Spleen (tissue), 11 donors: Measurements from ENCODE around the gene AP1G2. TPM values are rescaled to one million over a fixed set of nuclear protein-coding genes. Genes with fewer than 3 reads are reported as not detected.
A peak's percentile ranks its signal among the peaks of the same experiment; 100 is the strongest.

Source experiments
- DNase-seq: peaks from one replicate; pipeline ENCODE4 v3.0.0-alpha.2; 2020
- H3K27ac ChIP-seq, 8 donors: fragments of 200-600 bp; sonication (generic) in 7 of 8; 1 replicate in 4 of 8; 2 replicates in 4 of 8; pipeline versions ENCODE4 v1.5.0 to v1.8.0; 2016 to 2021; ENCODE audit warnings: inconsistent platforms in 4 of 8, mild to moderate bottlenecking in 4 of 8, moderate library complexity in 1 of 8
- H3K27me3 ChIP-seq, 7 donors: fragments of 200-600 bp; sonication (generic) in 6 of 7; replicated peaks in 1 of 7; 1 replicate in 4 of 7; 2 replicates in 3 of 7; pipeline versions ENCODE4 v1.5.0 to v1.8.0; 2016 to 2021; ENCODE audit warnings: inconsistent platforms in 3 of 7, mild to moderate bottlenecking in 1 of 7
- H3K36me3 ChIP-seq, 6 donors: fragments of 200-600 bp; sonication (generic) in 5 of 6; 1 replicate in 4 of 6; 2 replicates in 2 of 6; pipeline versions ENCODE4 v1.5.0 to v1.8.0; 2016 to 2021; ENCODE audit warnings: inconsistent platforms in 2 of 6
- H3K4me1 ChIP-seq, 6 donors: fragments of 200-600 bp; sonication (generic) in 5 of 6; 1 replicate in 3 of 6; 2 replicates in 3 of 6; pipeline versions ENCODE4 v1.5.0 to v1.8.0; 2016 to 2021; ENCODE audit warnings: inconsistent platforms in 3 of 6
- H3K4me3 ChIP-seq, 8 donors: fragments of 200-600 bp; sonication (generic) in 7 of 8; 1 replicate in 4 of 8; 2 replicates in 4 of 8; pipeline versions ENCODE4 v1.5.0 to v1.8.0; 2016 to 2021; ENCODE audit warnings: inconsistent platforms in 4 of 8, mild to moderate bottlenecking in 4 of 8, moderate library complexity in 2 of 8
- H3K9me3 ChIP-seq, 8 donors: fragments of 200-600 bp; sonication (generic) in 7 of 8; 1 replicate in 4 of 8; 2 replicates in 4 of 8; pipeline versions ENCODE4 v1.5.0 to v1.8.0; 2016 to 2021; ENCODE audit warnings: inconsistent platforms in 4 of 8
- CTCF ChIP-seq, 11 experiments: fragments of 200-600 bp in 7 of 11; fragments of 450-650 bp in 4 of 11; sonication (generic) in 4 of 11; IDR thresholded peaks in 8 of 11; conservative IDR thresholded peaks in 3 of 11; 1 replicate in 7 of 11; 2 replicates in 4 of 11; pipeline versions ENCODE4 v1.4.0 to v1.8.0; 2016 to 2021; ENCODE audit warnings: antibody characterized with exemption in 11 of 11, inconsistent platforms in 4 of 11, mild to moderate bottlenecking in 1 of 11
- POLR2A ChIP-seq, 3 donors: fragments of 450-650 bp; IDR thresholded peaks; one replicate each; pipeline ENCODE4 v1.5.1; 2017; ENCODE audit warnings: antibody characterized with exemption in 3 of 3, mild to moderate bottlenecking in 1 of 3
- POLR2AphosphoS5 ChIP-seq, 3 donors: sonication (generic); formaldehyde crosslinking; IDR thresholded peaks; one replicate each; pipeline ENCODE4 v1.5.1; 2017; ENCODE audit warnings: antibody characterized with exemption in 3 of 3
- WGBS, 5 donors: extraction: QIAGEN DNeasy Blood & Tissue Kit in 3 of 5; methylation state at CpG; one replicate each; pipeline versions ENCODE4 v1.1.5 to v1.1.7; 2013 to 2018; 5-methylcytosine and 5-hydroxymethylcytosine counted together
- intact Hi-C: fragments of 100-400 bp; cut with DNase I; formaldehyde crosslinking; loops from one replicate; pipeline ENCODE4 v1.15.0; 2023; ENCODE audit warnings: low total_unique reads
- polyA plus RNA-seq, 3 donors: library from polyadenylated mRNA; stranded (reverse); fragments of 200-250 nt; gene quantifications; one replicate each; pipeline ENCODE4 v1.2.1, GENCODE V29; 2013
- total RNA-seq, 7 donors: library from RNA; depleted of rRNA in 3 of 7; stranded (reverse); fragments of >200 nt in 3 of 7; fragmentation: NEBNext Ultra II Directional in 4 of 7; extraction: Animal tissue kit (Norgen Biotek cat#: 25700) in 4 of 7; gene quantifications; one replicate each; pipeline versions ENCODE4 v1.1.0 to v1.2.1, GENCODE V29; 2016 to 2021
- donor health status: healthy with polysubstance abuse.
- donor health status: DM: no; HTN: no; CAD: no; lungs with moderate emphysema.
- donor health status: DM: no; HTN: no; CAD: no.
- donor health status: Bipolar disorder and iron deficiency.
- donor health status: healthy.
- donor health status: DM: no; HTN: no; CAD: no.
- donor health status: DM: yes; HTN: yes; CAD: no.

The AP1G2 gene
- total and polyA plus RNA-seq, 10 donors: 126 to 267 (median 187) TPM

GRCh38 chr14:23573384-23574015 lies 5.9 kb upstream of the AP1G2 start:
- Histone ChIP-seq H3K4me1 (peaks cover 7 to 65% (median 38%) of the 10 kb centered on the region in 6 donors), H3K27me3 (peaks cover 0 to 53% (median 33%) of the 10 kb centered on the region in 7 donors), H3K36me3 (no peaks in the 10 kb centered on the region), H3K4me3 (no peak overlapping the region), H3K9me3 (no peaks in the 10 kb centered on the region), H3K27ac (peak overlapping the region in 3 of 8 donors; percentile 46 to 76 (median 75))
- peak; percentile 51 for DNase-seq
- intact Hi-C loops: no loop called here
- TF ChIP-seq POLR2A (IDR thresholded peaks at IDR 0.05): no peak
- TF ChIP-seq POLR2AphosphoS5 (IDR thresholded peaks at IDR 0.05): no peak
- no peak for TF ChIP-seq CTCF (IDR thresholded peaks at IDR 0.05 in 8 of 11, conservative IDR thresholded peaks at IDR 0.05 in 3 of 11)
- 75 to 92% (median 88%) methylated on average over 4 to 5 of the region's 5 CpGs for WGBS, 5 donors

GRCh38 chr14:23572836-23573235 lies 5.2 kb upstream of the AP1G2 start:
- peak overlapping the region in 1 of 8 donors; percentile 28 for H3K4me3 ChIP-seq
- peak; percentile 72 for DNase-seq

DNA sequence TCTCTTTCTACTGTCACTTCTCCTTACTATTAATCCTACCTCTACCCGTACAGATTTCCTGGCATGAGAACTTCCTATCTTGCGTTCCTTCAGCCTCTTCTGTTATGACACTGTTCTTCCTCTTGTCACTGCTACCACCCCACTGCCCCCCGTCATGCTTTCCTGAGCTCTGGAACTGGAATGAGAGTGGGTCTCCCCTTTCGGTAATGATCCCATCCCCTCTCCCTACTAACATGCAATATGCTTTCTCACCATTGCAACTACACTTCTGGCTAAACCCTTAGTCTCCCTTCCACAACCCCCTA lies 4.9 kb upstream of the AP1G2 start:
- Histone ChIP-seq H3K4me1 (peaks cover 14 to 65% (median 44%) of the 10 kb centered on the region in 6 donors), H3K4me3 (peak overlapping the region in 1 of 8 donors; percentile 28), H3K27me3 (peaks cover 0 to 43% (median 26%) of the 10 kb centered on the region in 7 donors), H3K9me3 (no peaks in the 10 kb centered on the region), H3K27ac (peak overlapping the region in 7 of 8 donors; percentile 14 to 76 (median 46)), H3K36me3 (no peaks in the 10 kb centered on the region)
- intact Hi-C loops: no loop called here
- TF ChIP-seq POLR2A (IDR thresholded peaks at IDR 0.05) (no peak), CTCF (IDR thresholded peaks at IDR 0.05 in 8 of 11, conservative IDR thresholded peaks at IDR 0.05 in 3 of 11) (no peak), POLR2AphosphoS5 (IDR thresholded peaks at IDR 0.05) (no peak)
- DNase-seq: no peak
- 24 to 41% (median 33%) methylated on average over 4 of the region's 4 CpGs for WGBS, 5 donors

More at GRCh38 chr14:23572836-23573235, 5.2 kb upstream of the AP1G2 start:
- Histone ChIP-seq H3K36me3 (no peaks in the 10 kb centered on the region), H3K27ac (peak overlapping the region in 7 of 8 donors; percentile 14 to 76 (median 46)), H3K27me3 (peaks cover 0 to 46% (median 30%) of the 10 kb centered on the region in 7 donors), H3K9me3 (no peaks in the 10 kb centered on the region), H3K4me1 (peaks cover 12 to 65% (median 44%) of the 10 kb centered on the region in 6 donors)
- 21 to 36% (median 25%) methylated on average over 4 of the region's 4 CpGs for WGBS, 5 donors
- TF ChIP-seq CTCF (IDR thresholded peaks at IDR 0.05 in 8 of 11, conservative IDR thresholded peaks at IDR 0.05 in 3 of 11) (no peak), POLR2A (IDR thresholded peaks at IDR 0.05) (no peak), POLR2AphosphoS5 (IDR thresholded peaks at IDR 0.05) (peak in 2 of 3 donors; percentile 43 to 50)
- intact Hi-C loops: no loop called here

- peaks cover 8 to 62% (median 41%) of the 10 kb centered on the region in 6 donors for H3K4me1 ChIP-seq
- H3K4me3 ChIP-seq: peak overlapping the region in 1 of 8 donors; percentile 28
- WGBS, 5 donors: 44 to 51% (median 46%) methylated on average over 14 of the region's 14 CpGs
- TF ChIP-seq CTCF (IDR thresholded peaks at IDR 0.05 in 8 of 11, conservative IDR thresholded peaks at IDR 0.05 in 3 of 11): no peak
- no peak for TF ChIP-seq POLR2A (IDR thresholded peaks at IDR 0.05)
- TF ChIP-seq POLR2AphosphoS5 (IDR thresholded peaks at IDR 0.05): peak in 2 of 3 donors; percentile 43 to 46
- peak overlapping the region in 6 of 8 donors; percentile 14 to 76 (median 48) for H3K27ac ChIP-seq
- H3K36me3 ChIP-seq: no peaks in the 10 kb centered on the region
- intact Hi-C loops: no loop called here
- no peak for DNase-seq
- H3K27me3 ChIP-seq: peaks cover 0 to 37% (median 20%) of the 10 kb centered on the region in 7 donors
- H3K9me3 ChIP-seq: no peaks in the 10 kb centered on the region
Measured at GRCh38 chr14:23571701-23572523, 4.3 kb upstream of the AP1G2 start.
